ENCODE data around the gene USP13. TPM values are rescaled to one million over a fixed set of nuclear protein-coding genes. Genes with fewer than 3 reads are reported as not detected.

The USP13 gene
- total and polyA plus RNA-seq, 2 of the 13 experiments (the other 11 are each of a cell fraction or from before 2014, with no cell fraction given), result 15.9 to 36.7 TPM

DNA sequence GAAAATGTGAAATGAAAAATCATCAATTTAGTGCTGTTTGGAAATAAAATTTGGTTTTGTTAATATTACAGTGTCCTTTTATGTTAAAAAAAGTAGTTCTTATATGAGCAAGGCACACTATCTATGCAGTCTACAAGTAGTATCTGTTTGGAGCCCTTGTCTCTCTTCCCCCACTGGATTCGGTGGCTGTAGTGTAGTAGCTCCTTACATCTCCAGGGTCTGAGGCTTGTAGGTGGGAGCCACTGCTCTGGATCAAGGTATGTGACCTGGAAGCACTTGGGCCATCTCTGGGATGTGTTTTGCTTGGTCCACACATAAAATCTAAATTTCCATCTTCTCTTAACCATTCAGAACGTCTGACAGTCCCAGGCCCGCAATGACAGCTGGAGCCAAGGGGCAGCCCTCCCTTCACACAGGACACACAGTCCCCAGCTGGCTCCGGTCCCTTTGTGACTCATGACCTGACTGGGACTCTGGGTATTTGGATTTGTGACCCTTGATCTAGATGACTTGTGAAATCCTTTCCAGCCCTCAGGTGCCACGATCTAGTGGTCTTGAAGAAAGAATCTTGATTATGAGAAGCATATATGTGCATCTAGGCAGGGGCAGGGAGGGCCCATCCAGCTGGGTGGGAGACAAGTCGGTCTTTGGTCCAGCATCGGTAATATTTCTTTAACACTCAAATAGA, 80.0 kb downstream of the USP13 start (continued):
- TF ChIP-seq, protein P1, sequence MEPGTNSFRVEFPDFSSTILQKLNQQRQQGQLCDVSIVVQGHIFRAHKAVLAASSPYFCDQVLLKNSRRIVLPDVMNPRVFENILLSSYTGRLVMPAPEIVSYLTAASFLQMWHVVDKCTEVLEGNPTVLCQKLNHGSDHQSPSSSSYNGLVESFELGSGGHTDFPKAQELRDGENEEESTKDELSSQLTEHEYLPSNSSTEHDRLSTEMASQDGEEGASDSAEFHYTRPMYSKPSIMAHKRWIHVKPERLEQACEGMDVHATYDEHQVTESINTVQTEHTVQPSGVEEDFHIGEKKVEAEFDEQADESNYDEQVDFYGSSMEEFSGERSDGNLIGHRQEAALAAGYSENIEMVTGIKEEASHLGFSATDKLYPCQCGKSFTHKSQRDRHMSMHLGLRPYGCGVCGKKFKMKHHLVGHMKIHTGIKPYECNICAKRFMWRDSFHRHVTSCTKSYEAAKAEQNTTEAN (CRISPR knock-in tag; conservative IDR thresholded peaks at IDR 0.05), result no peak
- TF ChIP-seq RXRB (CRISPR knock-in tag; IDR thresholded peaks at IDR 0.05; ENCODE audit: borderline replicate concordance) (peak; percentile 94), NFIC (IDR thresholded peaks at IDR 0.05; ENCODE audit: low read length) (peak; percentile 47; the same call in 1 of the 2 replicates), SKI (IDR thresholded peaks at IDR 0.05; ENCODE audit: partially characterized antibody) (no peak), ELF4 (CRISPR knock-in tag; IDR thresholded peaks at IDR 0.05; ENCODE audit: borderline replicate concordance) (no peak), NPAS2 (CRISPR knock-in tag; IDR thresholded peaks at IDR 0.05; ENCODE audit: borderline replicate concordance) (no peak), GLI4 (CRISPR knock-in tag; IDR thresholded peaks at IDR 0.05; ENCODE audit: borderline replicate concordance) (no peak), GATAD1 (CRISPR knock-in tag; IDR thresholded peaks at IDR 0.05) (no peak), ZNF841 (CRISPR knock-in tag; IDR thresholded peaks at IDR 0.05; ENCODE audit: borderline replicate concordance) (no peak), RFX3 (CRISPR knock-in tag; IDR thresholded peaks at IDR 0.05) (no peak), KLF16 (CRISPR knock-in tag; IDR thresholded peaks at IDR 0.05) (peak in 1 of 2 experiments; percentile 72; a peak in 1 of 4 replicates), JUND (CRISPR knock-in tag; IDR thresholded peaks at IDR 0.05) (peak; percentile 83; the same call in 1 of the 2 replicates)
- TF ChIP-seq, protein P2, sequence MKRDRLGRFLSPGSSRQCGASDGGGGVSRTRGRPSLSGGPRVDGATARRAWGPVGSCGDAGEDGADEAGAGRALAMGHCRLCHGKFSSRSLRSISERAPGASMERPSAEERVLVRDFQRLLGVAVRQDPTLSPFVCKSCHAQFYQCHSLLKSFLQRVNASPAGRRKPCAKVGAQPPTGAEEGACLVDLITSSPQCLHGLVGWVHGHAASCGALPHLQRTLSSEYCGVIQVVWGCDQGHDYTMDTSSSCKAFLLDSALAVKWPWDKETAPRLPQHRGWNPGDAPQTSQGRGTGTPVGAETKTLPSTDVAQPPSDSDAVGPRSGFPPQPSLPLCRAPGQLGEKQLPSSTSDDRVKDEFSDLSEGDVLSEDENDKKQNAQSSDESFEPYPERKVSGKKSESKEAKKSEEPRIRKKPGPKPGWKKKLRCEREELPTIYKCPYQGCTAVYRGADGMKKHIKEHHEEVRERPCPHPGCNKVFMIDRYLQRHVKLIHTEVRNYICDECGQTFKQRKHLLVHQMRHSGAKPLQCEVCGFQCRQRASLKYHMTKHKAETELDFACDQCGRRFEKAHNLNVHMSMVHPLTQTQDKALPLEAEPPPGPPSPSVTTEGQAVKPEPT (CRISPR knock-in tag; IDR thresholded peaks at IDR 0.05; ENCODE audit: low read depth), result no peak
- TF ChIP-seq, protein P3, sequence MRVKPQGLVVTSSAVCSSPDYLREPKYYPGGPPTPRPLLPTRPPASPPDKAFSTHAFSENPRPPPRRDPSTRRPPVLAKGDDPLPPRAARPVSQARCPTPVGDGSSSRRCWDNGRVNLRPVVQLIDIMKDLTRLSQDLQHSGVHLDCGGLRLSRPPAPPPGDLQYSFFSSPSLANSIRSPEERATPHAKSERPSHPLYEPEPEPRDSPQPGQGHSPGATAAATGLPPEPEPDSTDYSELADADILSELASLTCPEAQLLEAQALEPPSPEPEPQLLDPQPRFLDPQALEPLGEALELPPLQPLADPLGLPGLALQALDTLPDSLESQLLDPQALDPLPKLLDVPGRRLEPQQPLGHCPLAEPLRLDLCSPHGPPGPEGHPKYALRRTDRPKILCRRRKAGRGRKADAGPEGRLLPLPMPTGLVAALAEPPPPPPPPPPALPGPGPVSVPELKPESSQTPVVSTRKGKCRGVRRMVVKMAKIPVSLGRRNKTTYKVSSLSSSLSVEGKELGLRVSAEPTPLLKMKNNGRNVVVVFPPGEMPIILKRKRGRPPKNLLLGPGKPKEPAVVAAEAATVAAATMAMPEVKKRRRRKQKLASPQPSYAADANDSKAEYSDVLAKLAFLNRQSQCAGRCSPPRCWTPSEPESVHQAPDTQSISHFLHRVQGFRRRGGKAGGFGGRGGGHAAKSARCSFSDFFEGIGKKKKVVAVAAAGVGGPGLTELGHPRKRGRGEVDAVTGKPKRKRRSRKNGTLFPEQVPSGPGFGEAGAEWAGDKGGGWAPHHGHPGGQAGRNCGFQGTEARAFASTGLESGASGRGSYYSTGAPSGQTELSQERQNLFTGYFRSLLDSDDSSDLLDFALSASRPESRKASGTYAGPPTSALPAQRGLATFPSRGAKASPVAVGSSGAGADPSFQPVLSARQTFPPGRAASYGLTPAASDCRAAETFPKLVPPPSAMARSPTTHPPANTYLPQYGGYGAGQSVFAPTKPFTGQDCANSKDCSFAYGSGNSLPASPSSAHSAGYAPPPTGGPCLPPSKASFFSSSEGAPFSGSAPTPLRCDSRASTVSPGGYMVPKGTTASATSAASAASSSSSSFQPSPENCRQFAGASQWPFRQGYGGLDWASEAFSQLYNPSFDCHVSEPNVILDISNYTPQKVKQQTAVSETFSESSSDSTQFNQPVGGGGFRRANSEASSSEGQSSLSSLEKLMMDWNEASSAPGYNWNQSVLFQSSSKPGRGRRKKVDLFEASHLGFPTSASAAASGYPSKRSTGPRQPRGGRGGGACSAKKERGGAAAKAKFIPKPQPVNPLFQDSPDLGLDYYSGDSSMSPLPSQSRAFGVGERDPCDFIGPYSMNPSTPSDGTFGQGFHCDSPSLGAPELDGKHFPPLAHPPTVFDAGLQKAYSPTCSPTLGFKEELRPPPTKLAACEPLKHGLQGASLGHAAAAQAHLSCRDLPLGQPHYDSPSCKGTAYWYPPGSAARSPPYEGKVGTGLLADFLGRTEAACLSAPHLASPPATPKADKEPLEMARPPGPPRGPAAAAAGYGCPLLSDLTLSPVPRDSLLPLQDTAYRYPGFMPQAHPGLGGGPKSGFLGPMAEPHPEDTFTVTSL (CRISPR knock-in tag; IDR thresholded peaks at IDR 0.05; ENCODE audit: borderline replicate concordance), result peak; percentile 85; the same call in 1 of the 2 replicates
- TF ChIP-seq, protein P4, sequence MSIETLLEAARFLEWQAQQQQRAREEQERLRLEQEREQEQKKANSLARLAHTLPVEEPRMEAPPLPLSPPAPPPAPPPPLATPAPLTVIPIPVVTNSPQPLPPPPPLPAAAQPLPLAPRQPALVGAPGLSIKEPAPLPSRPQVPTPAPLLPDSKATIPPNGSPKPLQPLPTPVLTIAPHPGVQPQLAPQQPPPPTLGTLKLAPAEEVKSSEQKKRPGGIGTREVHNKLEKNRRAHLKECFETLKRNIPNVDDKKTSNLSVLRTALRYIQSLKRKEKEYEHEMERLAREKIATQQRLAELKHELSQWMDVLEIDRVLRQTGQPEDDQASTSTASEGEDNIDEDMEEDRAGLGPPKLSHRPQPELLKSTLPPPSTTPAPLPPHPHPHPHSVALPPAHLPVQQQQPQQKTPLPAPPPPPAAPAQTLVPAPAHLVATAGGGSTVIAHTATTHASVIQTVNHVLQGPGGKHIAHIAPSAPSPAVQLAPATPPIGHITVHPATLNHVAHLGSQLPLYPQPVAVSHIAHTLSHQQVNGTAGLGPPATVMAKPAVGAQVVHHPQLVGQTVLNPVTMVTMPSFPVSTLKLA (IDR thresholded peaks at IDR 0.05), result no peak
- TF ChIP-seq, protein P5, sequence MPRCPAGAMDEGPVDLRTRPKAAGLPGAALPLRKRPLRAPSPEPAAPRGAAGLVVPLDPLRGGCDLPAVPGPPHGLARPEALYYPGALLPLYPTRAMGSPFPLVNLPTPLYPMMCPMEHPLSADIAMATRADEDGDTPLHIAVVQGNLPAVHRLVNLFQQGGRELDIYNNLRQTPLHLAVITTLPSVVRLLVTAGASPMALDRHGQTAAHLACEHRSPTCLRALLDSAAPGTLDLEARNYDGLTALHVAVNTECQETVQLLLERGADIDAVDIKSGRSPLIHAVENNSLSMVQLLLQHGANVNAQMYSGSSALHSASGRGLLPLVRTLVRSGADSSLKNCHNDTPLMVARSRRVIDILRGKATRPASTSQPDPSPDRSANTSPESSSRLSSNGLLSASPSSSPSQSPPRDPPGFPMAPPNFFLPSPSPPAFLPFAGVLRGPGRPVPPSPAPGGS (CRISPR knock-in tag; IDR thresholded peaks at IDR 0.05), result peak; percentile 42; the same call in 1 of the 2 replicates

Data from HepG2 (cell line).